Dermis microvascular lymphatic vessel endothelial cell (primary cell): ENCODE measurements around the gene KLF17. TPM values are rescaled to one million over a fixed set of nuclear protein-coding genes. Genes with fewer than 3 reads are reported as not detected.

Experiments used
- DNase-seq, 2 donors: peaks; one replicate each; pipeline versions ENCODE4 v3.0.0 to v3.0.0-alpha.2; 2010; ENCODE audit warnings: low read depth in 2 of 2
- total RNA-seq: library from RNA; depleted of rRNA; stranded (reverse); fragments of >200 nt; gene quantifications from 2 replicates; pipeline ENCODE4 v1.2.1, GENCODE V29; 2014

KLF17 gene
- not detected in 2 replicates for total RNA-seq

- DNase-seq = no peak
Measured at GRCh38 chr1:44118682-44119081, at the start of gene KLF17. Gene KLF17 (plus strand): TSS chr1:44118821. CDS start chr1:44118908, 87 bp downstream.

- DNase-seq = no peak
Measured at GRCh38 chr1:44071461-44071860, 47.2 kb upstream of the KLF17 start.

DNA sequence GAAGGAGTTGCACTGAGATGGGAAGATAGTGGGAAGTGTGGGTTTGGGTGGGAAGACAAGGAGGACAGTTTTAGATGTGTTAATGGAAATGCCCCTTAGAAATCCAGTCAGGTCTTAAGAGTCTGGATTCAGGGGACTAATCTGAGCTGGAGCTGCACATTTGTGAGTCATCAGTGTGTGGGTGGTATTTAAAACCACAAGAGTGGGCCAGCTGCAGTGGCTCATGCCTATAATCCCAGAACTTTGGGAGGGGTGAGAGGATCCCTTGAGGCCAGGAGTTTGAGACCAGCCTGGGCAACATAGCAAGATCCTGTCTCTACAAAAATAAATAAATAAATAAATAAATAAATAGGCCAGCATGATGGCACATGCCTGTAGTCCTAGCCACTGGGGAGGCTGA, 46.4 kb upstream of the KLF17 start:
- DNase-seq = peak in 1 of 2 donors; percentile 25

- no peak for DNase-seq
Measured at GRCh38 chr1:44072821-44073220, 45.8 kb upstream of the KLF17 start.

DNA sequence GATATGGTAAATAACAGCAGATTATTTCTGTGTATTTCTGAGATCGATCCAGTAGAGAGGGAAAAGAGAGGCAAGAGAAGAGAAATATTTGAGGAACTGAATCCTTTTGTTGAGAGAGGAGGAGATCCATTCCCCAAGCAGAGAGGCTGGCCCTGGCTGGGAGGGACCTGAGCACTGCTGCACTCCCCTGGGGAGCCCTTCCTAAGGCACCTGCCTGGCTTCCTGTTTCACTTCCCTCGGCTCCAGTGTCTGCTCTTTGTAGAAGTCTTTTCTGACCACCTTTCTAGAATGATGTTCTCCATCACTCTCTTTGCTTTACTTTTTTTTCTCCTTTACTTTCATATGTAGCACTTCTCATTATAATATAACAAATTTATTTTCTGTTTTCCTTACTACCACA, 45.1 kb upstream of the KLF17 start:
- DNase-seq = no peak

- no peak for DNase-seq
Measured at GRCh38 chr1:44074415-44074814, 44.2 kb upstream of the KLF17 start.

DNA sequence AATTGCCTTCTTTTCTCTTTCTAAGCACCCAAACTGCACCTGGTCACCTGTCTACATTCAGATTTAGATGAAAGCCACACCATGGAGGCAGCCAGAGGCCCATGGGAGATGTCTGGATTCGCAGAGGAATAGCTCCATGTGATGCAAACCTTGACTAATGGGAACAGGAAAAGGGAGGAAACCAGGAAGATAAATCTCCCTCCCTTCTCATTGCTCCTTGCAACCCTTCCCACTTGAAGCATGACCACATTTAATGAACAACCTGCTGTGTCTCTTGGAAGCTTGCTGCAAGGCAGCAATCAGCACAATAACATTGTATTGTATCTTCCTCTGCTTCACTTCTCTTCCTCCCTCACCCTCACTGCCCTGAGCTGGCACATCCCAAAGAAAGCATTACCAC, 42.6 kb upstream of the KLF17 start:
- DNase-seq = no peak

GRCh38 chr1:44077421-44077820, 41.2 kb upstream of the KLF17 start:
- DNase-seq = no peak

DNA sequence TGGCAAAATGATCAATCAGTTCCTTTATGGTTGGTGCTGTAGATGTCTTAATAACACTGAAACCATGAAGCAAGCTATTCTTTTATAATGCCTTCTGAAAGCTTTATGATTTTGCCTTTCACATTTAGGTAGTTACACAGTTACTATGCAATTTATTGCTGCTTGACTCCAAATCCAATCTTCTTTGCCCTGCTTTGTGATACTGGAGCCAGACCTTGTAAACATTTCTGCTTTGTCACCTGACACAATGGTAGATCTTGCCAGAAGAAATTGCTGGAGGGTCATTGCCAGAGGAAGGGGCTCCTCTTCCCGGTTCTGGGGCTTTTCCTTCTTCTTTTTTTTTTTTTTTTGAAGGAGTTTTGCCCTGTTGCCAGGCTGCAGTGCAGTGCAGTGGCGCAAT, 40.5 kb upstream of the KLF17 start:
- DNase-seq = no peak

- DNase-seq = peak in 1 of 2 donors; percentile 69
Measured at GRCh38 chr1:44079566-44079965, 39.1 kb upstream of the KLF17 start.

GRCh38 chr1:44084998-44085675, 33.5 kb upstream of the KLF17 start:
- peak in 1 of 2 donors; percentile 23 for DNase-seq

- no peak for DNase-seq
Measured at GRCh38 chr1:44086692-44087474, 31.7 kb upstream of the KLF17 start.

DNA sequence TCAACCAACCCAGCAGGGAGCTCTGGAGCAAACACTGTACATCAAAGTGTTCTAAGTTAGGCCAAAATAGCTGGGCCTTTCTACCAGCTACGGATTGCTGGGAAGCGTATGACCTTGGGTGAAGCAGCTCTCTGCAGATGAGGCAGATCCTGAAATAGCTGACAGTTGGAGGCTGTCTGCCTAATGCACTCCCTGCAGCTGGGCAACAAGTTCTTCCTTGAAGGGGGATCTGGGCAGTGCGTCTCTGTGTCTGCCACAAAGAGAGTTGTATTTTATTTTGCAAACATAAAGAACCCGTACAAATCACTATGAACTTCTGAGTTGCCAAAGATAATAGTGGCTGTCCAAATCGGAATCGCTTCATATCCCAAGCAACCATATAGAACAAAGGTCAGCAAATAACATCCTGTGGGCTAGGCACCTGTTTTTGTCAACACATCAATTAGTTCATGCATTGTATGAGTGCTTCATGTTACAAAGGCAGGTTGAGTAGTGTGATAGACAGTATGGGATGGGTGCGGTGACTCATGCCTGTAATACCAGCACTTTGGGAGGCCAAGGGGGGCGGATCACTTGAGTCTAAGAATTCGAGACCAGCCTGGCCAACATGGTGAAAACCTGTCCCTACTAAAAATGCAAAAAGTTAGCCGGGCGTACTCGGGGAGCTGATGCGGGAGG, 29.1 kb upstream of the KLF17 start:
- peak; percentile 81 to 88 for DNase-seq

DNA sequence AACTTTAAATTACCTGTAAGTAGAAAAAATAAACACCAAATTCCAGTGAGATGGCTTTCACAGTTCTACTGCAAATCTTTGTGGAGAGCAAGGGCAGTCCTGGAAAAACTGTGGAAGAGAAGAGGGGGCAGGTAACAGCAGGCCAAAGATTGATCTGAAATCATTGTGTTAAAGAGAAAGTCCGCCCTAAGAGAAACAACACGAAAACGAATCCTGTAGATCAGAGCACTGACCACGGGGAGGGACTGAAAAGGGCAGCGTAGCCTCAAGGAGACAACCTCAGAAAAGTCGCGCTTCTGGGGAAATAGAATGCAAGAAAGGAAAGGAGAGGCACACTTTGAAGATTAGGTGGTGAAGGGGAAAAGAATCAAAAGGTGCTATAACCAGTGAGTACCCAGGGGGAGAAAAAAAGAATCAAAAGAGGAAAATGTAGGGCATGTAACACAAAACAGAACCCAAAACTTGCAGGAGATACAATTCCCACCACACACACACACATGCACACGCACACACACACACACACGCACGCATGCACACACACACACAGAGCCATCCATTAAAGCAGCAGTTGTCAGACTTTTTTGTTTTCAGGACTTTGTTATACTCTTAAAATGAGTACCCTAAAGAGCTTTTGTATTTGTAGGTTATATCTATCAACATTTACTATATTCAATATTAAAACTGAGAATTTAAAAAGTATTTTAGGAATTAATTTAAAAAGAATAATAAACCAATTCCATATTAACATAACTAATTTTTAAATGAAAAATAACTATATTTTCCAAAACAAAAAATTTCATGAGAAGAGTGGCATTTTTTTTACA, 28.0 kb upstream of the KLF17 start:
- no peak for DNase-seq

- DNase-seq = no peak
Measured at GRCh38 chr1:44094047-44094446, 24.6 kb upstream of the KLF17 start.

DNA sequence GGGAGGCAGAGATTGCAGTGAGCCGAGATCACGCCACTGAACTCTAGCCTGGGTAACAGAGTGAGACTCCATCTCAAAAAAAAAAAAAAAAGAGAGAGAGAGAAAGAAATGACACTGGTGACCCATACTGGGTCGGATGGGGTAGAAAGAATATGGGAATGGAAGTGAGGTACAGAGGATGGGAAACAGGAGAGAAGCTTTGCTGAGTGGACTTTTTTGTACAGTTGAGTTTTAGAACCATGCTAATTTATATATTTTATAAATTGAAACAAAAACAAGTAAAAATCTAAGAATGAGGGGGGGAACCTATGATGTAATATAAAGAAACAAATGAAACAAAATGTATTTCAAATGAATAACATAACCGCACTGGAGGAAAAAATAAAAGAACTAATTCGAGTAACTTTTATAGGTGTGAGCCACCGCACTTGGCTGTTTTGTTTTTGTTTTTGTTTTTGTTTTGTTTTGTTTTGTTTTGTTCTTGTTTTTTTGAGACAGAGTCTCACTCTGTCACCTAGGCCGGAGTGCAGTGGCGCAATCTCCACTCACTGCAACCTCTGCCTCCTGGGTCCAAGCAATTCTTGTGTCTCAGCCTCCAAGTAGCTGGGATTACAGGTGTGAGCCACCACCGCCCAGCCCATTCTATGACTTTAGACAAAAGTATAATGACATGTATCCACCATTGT, 18.3 kb upstream of the KLF17 start:
- DNase-seq = no peak

DNA sequence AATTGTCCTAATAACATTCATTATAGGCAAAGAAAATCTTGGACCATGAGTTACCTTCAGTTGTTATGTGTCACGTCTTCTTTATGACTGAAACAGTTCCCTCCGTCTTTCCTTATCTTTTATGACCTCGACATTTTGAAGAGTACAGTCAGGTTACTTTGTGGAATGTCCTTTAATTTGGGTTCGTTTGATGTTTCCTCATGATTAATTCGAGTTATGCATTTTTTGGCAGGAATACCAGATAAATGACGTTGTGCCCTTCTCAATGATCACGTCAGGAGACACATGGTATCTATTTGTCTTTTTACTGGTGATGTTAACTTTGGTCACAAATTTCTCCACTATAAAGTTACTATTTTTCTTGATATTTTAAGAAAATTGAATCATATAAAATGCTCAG, 17.3 kb upstream of the KLF17 start:
- no peak for DNase-seq

DNA sequence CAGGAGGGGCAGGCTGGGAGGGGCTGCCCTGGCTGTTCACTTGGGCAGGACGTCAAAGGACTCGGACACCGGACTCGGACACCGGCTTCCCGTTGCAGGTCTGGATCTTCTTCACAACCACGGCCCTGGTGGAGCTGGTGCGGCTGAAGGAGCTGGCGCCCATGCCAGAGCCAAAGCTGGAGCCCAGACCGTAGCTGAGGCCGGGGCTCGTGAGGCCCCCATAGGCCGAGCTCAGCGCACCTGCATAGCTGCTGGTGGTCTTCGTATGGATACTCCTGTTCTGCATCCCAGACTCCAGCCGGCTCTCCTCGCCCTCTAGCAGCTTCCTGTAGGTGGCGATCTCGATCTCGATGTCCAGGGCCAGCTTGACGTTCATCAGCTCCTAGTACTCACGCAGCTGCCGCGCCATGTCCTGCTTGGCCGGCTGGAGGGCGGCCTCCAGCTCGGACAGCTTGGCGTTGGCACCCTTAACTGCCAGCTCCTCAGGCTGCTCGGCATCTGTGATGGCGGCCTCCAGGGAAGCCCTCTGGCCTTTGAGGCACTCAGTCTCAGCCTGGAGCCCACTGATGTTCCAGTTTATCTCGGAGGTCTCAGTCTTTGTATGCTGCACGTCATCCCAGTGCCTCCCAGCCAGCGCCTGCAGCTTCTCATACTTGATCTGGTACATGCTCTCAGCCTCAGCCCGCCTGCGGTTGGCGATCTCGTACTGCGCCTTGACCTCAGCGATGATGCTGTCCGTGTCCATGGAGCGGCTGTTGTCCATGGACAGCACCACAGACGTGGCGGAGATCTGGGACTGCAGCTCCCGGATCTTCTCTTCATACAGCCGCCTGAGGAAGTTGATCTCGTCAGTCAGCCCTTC, 15.1 kb upstream of the KLF17 start:
- DNase-seq = peak in 1 of 2 donors; percentile 17

DNA sequence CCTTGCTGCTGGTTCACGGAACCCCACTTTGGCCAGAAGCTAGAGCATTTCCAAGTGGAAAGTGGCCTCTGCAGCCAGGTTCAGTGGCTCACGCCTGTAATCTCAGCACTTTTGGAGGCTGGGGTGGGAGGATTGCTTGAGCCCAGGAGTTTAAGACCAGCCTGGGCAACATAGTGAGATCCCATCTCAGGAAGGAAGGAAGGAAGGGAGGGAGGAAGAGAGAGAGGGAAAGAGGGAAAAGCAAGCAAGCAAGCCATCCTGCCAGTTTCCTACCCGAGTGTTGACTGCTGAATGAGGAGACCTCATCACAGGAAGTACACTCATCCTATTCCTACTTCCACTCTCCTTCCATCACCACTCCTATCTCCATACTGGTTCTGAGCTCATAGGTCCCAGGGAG, 12.8 kb upstream of the KLF17 start:
- DNase-seq = no peak

GRCh38 chr1:44108241-44108640, 10.4 kb upstream of the KLF17 start:
- DNase-seq = no peak
